Measurements from ENCODE around the gene HDHD2. TPM values are rescaled to one million over a fixed set of nuclear protein-coding genes. Genes with fewer than 3 reads are reported as not detected.

The HDHD2 gene
- total RNA-seq, 1 donor = 4.0 TPM

Other genes with a start within 250 kb of the HDHD2 start
- 46.8 TPM for gene PIAS2, start 233.0 kb downstream of the HDHD2 start, total RNA-seq
- 0.42 TPM for gene KATNAL2, start 232.9 kb downstream of the HDHD2 start, total RNA-seq
- under 0.01 TPM for gene ELOA2, start 114.9 kb downstream of the HDHD2 start, total RNA-seq
- 6.4 TPM for gene IER3IP1, start 25.9 kb upstream of the HDHD2 start, total RNA-seq
- gene SKOR2, start 101.2 kb upstream of the HDHD2 start, total RNA-seq = not detected

Data from mononuclear cell (primary cell).